Liver (tissue), 3 donors: Measurements from ENCODE around the gene RAP1GAP2.
A peak's percentile ranks its signal among the peaks of the same experiment; 100 is the strongest.

Source experiments
- EGR1 ChIP-seq, 2 donors: IDR thresholded peaks; 2 replicates each; pipeline ENCODE4 v1.6.1; 2016 to 2018; ENCODE audit warnings: antibody characterized with exemption in 2 of 2, low read depth in 2 of 2
- FOXA1 ChIP-seq: IDR thresholded peaks from 2 replicates; pipeline ENCODE4 v1.6.1; 2016; ENCODE audit warnings: antibody characterized with exemption
- GABPA ChIP-seq, 2 donors: IDR thresholded peaks in 1 of 2; conservative IDR thresholded peaks in 1 of 2; 2 replicates each; pipeline ENCODE4 v1.6.1; 2016; ENCODE audit warnings: antibody characterized with exemption in 2 of 2, mild to moderate bottlenecking in 1 of 2, moderate library complexity in 1 of 2
- JUND ChIP-seq, 2 donors: IDR thresholded peaks; 2 replicates each; pipeline ENCODE4 v1.6.1; 2016; ENCODE audit warnings: antibody characterized with exemption in 2 of 2
- RAD21 ChIP-seq, 2 donors: IDR thresholded peaks; 2 replicates each; pipeline ENCODE4 v1.6.1; 2016; ENCODE audit warnings: antibody characterized with exemption in 2 of 2, mild to moderate bottlenecking in 2 of 2
- RXRA ChIP-seq, 2 donors: IDR thresholded peaks; 2 replicates each; pipeline ENCODE4 v1.6.1; 2017 to 2018; ENCODE audit warnings: antibody characterized with exemption in 2 of 2, mild to moderate bottlenecking in 1 of 2
- SP1 ChIP-seq: IDR thresholded peaks from 2 replicates; pipeline ENCODE4 v1.6.1; 2018; ENCODE audit warnings: antibody characterized with exemption, mild to moderate bottlenecking
- TAF1 ChIP-seq: conservative IDR thresholded peaks from 2 replicates; pipeline ENCODE4 v1.6.1; 2016; ENCODE audit warnings: antibody characterized with exemption, mild to moderate bottlenecking
- YY1 ChIP-seq: IDR thresholded peaks from 2 replicates; pipeline ENCODE4 v1.6.1; 2016; ENCODE audit warnings: antibody characterized with exemption, mild to moderate bottlenecking
- TF ChIP-seq, protein P1 (sequence below): IDR thresholded peaks from 2 replicates; pipeline ENCODE4 v1.6.1; 2016; ENCODE audit warnings: antibody characterized with exemption, mild to moderate bottlenecking
- TF ChIP-seq, protein P2 (sequence below): fragments of 150-350 bp; IDR thresholded peaks from 2 replicates; pipeline ENCODE4 v1.5.1; 2017; ENCODE audit warnings: improper control_type of control experiment, low read depth, low read length; ENCODE audit not compliant: missing input control
- TF ChIP-seq, protein P3 (sequence below): IDR thresholded peaks from 2 replicates; pipeline ENCODE4 v1.6.1; 2016; ENCODE audit warnings: antibody characterized with exemption
- TF ChIP-seq, protein P4 (sequence below): IDR thresholded peaks from 2 replicates; pipeline ENCODE4 v1.6.1; 2016; ENCODE audit warnings: antibody characterized with exemption
- TF ChIP-seq, protein P5 (sequence below): IDR thresholded peaks from 2 replicates; pipeline ENCODE4 v1.6.1; 2016; ENCODE audit warnings: antibody characterized with exemption
- donor health status: healthy.
- donor health status: healthy.

DNA sequence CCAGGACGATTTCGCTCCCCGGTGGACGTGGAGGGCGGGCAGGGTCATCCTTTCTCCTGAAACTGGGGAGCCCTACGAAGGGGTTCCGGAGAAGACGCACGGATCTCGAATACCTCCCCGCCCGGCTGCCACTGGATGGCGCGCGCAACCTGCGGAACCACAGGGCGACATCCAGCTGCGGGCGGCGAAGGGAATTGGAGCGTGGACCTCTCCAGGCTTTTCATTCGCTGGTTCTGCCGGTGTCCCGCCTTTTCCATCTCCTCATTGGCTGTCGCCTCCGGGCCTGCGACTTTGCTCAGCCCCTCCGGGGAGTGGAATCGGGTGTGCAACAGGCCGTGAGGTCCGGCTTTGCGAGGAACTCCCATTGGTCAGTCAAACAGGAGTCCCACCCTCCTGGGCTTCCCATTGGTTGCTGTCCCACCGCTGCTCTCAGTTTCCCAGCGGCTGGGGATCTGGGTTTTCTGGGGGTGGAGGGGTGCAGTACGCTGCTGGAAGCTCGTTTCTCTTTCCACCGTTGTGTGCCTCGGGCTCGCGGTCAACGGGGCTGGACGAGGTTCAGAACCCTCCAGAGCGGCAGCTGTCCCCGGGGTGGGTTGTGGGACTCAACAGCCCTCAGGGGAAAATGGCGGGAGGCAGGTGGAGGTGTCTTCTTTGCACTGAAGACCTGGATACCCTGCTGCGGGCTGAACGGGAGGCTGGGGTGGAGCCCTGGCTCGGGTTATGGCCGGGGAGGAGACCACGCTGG lies 252.7 kb downstream of the RAP1GAP2 start:
- TF ChIP-seq, protein P1, sequence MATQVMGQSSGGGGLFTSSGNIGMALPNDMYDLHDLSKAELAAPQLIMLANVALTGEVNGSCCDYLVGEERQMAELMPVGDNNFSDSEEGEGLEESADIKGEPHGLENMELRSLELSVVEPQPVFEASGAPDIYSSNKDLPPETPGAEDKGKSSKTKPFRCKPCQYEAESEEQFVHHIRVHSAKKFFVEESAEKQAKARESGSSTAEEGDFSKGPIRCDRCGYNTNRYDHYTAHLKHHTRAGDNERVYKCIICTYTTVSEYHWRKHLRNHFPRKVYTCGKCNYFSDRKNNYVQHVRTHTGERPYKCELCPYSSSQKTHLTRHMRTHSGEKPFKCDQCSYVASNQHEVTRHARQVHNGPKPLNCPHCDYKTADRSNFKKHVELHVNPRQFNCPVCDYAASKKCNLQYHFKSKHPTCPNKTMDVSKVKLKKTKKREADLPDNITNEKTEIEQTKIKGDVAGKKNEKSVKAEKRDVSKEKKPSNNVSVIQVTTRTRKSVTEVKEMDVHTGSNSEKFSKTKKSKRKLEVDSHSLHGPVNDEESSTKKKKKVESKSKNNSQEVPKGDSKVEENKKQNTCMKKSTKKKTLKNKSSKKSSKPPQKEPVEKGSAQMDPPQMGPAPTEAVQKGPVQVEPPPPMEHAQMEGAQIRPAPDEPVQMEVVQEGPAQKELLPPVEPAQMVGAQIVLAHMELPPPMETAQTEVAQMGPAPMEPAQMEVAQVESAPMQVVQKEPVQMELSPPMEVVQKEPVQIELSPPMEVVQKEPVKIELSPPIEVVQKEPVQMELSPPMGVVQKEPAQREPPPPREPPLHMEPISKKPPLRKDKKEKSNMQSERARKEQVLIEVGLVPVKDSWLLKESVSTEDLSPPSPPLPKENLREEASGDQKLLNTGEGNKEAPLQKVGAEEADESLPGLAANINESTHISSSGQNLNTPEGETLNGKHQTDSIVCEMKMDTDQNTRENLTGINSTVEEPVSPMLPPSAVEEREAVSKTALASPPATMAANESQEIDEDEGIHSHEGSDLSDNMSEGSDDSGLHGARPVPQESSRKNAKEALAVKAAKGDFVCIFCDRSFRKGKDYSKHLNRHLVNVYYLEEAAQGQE = no peak
- TF ChIP-seq, protein P2, sequence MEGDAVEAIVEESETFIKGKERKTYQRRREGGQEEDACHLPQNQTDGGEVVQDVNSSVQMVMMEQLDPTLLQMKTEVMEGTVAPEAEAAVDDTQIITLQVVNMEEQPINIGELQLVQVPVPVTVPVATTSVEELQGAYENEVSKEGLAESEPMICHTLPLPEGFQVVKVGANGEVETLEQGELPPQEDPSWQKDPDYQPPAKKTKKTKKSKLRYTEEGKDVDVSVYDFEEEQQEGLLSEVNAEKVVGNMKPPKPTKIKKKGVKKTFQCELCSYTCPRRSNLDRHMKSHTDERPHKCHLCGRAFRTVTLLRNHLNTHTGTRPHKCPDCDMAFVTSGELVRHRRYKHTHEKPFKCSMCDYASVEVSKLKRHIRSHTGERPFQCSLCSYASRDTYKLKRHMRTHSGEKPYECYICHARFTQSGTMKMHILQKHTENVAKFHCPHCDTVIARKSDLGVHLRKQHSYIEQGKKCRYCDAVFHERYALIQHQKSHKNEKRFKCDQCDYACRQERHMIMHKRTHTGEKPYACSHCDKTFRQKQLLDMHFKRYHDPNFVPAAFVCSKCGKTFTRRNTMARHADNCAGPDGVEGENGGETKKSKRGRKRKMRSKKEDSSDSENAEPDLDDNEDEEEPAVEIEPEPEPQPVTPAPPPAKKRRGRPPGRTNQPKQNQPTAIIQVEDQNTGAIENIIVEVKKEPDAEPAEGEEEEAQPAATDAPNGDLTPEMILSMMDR = peak; percentile 70
- TF ChIP-seq, protein P3, sequence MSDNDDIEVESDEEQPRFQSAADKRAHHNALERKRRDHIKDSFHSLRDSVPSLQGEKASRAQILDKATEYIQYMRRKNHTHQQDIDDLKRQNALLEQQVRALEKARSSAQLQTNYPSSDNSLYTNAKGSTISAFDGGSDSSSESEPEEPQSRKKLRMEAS = no peak
- TF ChIP-seq TAF1 (no peak), EGR1 (IDR thresholded peaks at IDR 0.05; ENCODE audit: low read depth in 2 of 2) (no peak), SP1 (peak; percentile 96), RAD21 (IDR thresholded peaks at IDR 0.05) (peak; percentile 97), GABPA (IDR thresholded peaks at IDR 0.05 in 1 of 2, conservative IDR thresholded peaks at IDR 0.05 in 1 of 2) (peak in 1 of 2 donors; percentile 74), RXRA (IDR thresholded peaks at IDR 0.05) (peak in 1 of 2 donors; percentile 52), YY1 (no peak), JUND (IDR thresholded peaks at IDR 0.05) (no peak), FOXA1 (no peak)
- TF ChIP-seq, protein P4, sequence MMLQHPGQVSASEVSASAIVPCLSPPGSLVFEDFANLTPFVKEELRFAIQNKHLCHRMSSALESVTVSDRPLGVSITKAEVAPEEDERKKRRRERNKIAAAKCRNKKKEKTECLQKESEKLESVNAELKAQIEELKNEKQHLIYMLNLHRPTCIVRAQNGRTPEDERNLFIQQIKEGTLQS = no peak
- TF ChIP-seq, protein P5, sequence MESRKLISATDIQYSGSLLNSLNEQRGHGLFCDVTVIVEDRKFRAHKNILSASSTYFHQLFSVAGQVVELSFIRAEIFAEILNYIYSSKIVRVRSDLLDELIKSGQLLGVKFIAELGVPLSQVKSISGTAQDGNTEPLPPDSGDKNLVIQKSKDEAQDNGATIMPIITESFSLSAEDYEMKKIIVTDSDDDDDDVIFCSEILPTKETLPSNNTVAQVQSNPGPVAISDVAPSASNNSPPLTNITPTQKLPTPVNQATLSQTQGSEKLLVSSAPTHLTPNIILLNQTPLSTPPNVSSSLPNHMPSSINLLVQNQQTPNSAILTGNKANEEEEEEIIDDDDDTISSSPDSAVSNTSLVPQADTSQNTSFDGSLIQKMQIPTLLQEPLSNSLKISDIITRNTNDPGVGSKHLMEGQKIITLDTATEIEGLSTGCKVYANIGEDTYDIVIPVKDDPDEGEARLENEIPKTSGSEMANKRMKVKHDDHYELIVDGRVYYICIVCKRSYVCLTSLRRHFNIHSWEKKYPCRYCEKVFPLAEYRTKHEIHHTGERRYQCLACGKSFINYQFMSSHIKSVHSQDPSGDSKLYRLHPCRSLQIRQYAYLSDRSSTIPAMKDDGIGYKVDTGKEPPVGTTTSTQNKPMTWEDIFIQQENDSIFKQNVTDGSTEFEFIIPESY = no peak
